Left lung (tissue), 4 donors: ENCODE measurements around the gene MSL3B.
A peak's percentile ranks its signal among the peaks of the same experiment; 100 is the strongest.

Experiments
- ATAC-seq: fragments of 200-7000 bp; cut with Tn5 transposase; one replicate; pipeline ENCODE4 v1.9.1; 2020; ENCODE audit warnings: moderate library complexity
- DNase-seq, 4 donors: peaks; one replicate each; pipeline ENCODE4 v3.0.0-alpha.2; 2013 to 2020
- H3K27ac ChIP-seq, 2 donors: fragments of 200-600 bp; sonication (generic) in 1 of 2; one replicate each; pipeline versions ENCODE4 v1.5.0 to v1.8.0; 2020 to 2021
- H3K27me3 ChIP-seq, 2 donors: fragments of 200-600 bp; sonication (generic) in 1 of 2; one replicate each; pipeline versions ENCODE4 v1.5.0 to v1.8.0; 2020 to 2021
- H3K36me3 ChIP-seq, 2 donors: fragments of 200-600 bp; sonication (generic) in 1 of 2; one replicate each; pipeline versions ENCODE4 v1.5.0 to v1.8.0; 2020 to 2021
- H3K4me1 ChIP-seq, 2 donors: fragments of 200-600 bp; one replicate each; pipeline ENCODE4 v1.8.0; 2021
- H3K4me3 ChIP-seq, 2 donors: fragments of 200-600 bp; sonication (generic) in 1 of 2; one replicate each; pipeline versions ENCODE4 v1.5.0 to v1.8.0; 2020 to 2021; ENCODE audit warnings: mild to moderate bottlenecking in 1 of 2
- H3K9me3 ChIP-seq, 2 donors: fragments of 200-600 bp; sonication (generic) in 1 of 2; one replicate each; pipeline versions ENCODE4 v1.5.0 to v1.8.0; 2020 to 2021
- CTCF ChIP-seq, 2 donors: fragments of 200-600 bp; sonication (generic) in 1 of 2; IDR thresholded peaks; one replicate each; pipeline versions ENCODE4 v1.5.0 to v1.8.0; 2021; ENCODE audit warnings: antibody characterized with exemption in 2 of 2
- intact Hi-C, 2 donors: fragments of 100-400 bp; cut with DNase I; formaldehyde crosslinking; loops; one replicate each; pipeline versions ENCODE4 v1.11.2 to v1.14.2; 2022
- donor health status: DM: no; HTN: yes; CAD: no.
- donor health status: DM: no; HTN: no; CAD: no.

The MSL3B gene

GRCh38 chr2:233857511-233858141 is 10.6 kb downstream of the MSL3B start:
- no peaks in the 10 kb centered on the region for H3K36me3 ChIP-seq
- TF ChIP-seq CTCF (IDR thresholded peaks at IDR 0.05), result peak; percentile 46 to 66
- no peak overlapping the region for H3K27ac ChIP-seq
- H3K4me1 ChIP-seq, result peaks cover 4 to 29% of the 10 kb centered on the region in 2 donors
- no peak overlapping the region for H3K4me3 ChIP-seq
- ATAC-seq (peak; percentile 51), DNase-seq (peak in 1 of 4 donors; percentile 88)
- no peaks in the 10 kb centered on the region for H3K9me3 ChIP-seq
- intact Hi-C loops, result no loop called here
- H3K27me3 ChIP-seq, result peaks cover 0 to 9% of the 10 kb centered on the region in 2 donors

GRCh38 chr2:233856184-233856583 is 12.0 kb downstream of the MSL3B start:
- Histone ChIP-seq H3K4me1 (peaks cover 4 to 39% of the 10 kb centered on the region in 2 donors), H3K4me3 (no peak overlapping the region), H3K27ac (no peak overlapping the region), H3K9me3 (no peaks in the 10 kb centered on the region), H3K36me3 (no peaks in the 10 kb centered on the region), H3K27me3 (peaks cover 0 to 9% of the 10 kb centered on the region in 2 donors)
- no peak for TF ChIP-seq CTCF (IDR thresholded peaks at IDR 0.05)
- DNase-seq, result no peak
- ATAC-seq, result no peak
- intact Hi-C loops, result no loop called here

GRCh38 chr2:233855345-233855744 is 12.8 kb downstream of the MSL3B start:
- no peak for DNase-seq
- peaks cover 0 to 9% of the 10 kb centered on the region in 2 donors for H3K27me3 ChIP-seq
- no peaks in the 10 kb centered on the region for H3K36me3 ChIP-seq
- H3K27ac ChIP-seq, result no peak overlapping the region
- TF ChIP-seq CTCF (IDR thresholded peaks at IDR 0.05), result no peak
- intact Hi-C loops, result no loop called here
- H3K4me3 ChIP-seq, result no peak overlapping the region
- ATAC-seq, result no peak
- H3K4me1 ChIP-seq, result peaks cover 4 to 39% of the 10 kb centered on the region in 2 donors
- no peaks in the 10 kb centered on the region for H3K9me3 ChIP-seq

- intact Hi-C loops, result no loop called here
Measured at GRCh38 chr2:233854241-233854981, 13.8 kb downstream of the MSL3B start, which contains the start of gene HJURP. TSS of gene HJURP (minus strand) at chr2:233854535. CDS start at chr2:233854500, 35 bp downstream.

More at GRCh38 chr2:233854241-233854981, 13.8 kb downstream of the MSL3B start, which contains the start of gene HJURP:
- DNase-seq (peak; percentile 91 to 95 (median 94)), ATAC-seq (peak; percentile 99)
- no peaks in the 10 kb centered on the region for H3K36me3 ChIP-seq
- H3K9me3 ChIP-seq, result no peaks in the 10 kb centered on the region
- peaks cover 0 to 9% of the 10 kb centered on the region in 2 donors for H3K27me3 ChIP-seq
- no peak for TF ChIP-seq CTCF (IDR thresholded peaks at IDR 0.05)
- peak within 1 kb of the TSS; percentile 71 to 74 for H3K4me3 ChIP-seq
- H3K4me1 ChIP-seq, result peaks cover 4 to 39% of the 10 kb centered on the region in 2 donors
- H3K27ac ChIP-seq, result peak within 1 kb of the TSS; percentile 63 to 67
